GM21360 (cell line): Measurements from ENCODE around the gene SLC2A4RG.

ENCODE experiments used
- ATAC-seq: cut with Tn5 transposase; IDR thresholded peaks from one replicate; pipeline ENCODE4 v1.9.1; 2021; ENCODE audit warnings: mild to moderate bottlenecking, moderate library complexity; ENCODE audit not compliant: unreplicated experiment

The SLC2A4RG gene

DNA sequence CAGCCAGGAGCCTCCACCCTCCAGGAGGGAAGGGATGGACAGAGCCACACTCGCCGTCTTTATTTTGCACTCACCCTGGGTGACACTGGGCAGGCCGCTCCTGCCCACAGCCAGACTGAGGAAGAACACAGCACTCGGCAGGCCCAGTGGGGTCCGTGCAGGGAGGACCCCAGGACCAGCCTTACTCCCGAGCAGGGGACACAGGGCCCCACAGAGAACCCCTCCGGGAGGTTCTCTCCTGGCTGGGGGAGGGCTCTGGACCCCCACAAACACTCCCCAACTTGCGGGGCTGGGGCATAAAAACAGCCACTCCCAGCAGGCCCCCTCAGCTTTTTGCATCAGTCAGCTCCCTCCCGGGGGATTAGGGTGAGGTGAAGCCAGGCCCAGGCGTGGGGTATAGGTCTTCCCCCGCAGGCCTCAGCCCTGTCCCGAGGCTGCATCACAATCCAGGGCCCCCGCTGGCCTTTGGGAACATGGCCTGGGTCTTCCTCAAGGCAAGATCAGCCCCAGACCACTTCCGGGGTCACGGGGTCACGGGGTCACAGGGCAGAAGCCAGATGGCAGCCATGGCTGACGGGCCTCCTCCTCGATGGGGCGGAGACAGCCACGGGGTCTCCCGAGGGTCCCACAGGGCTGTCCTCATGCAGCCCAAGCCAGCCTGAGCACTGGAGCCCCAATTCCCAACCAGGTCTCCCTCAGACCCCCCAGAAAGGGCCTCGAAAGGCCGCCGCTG lies 39.9 kb upstream of the SLC2A4RG start:
- ATAC-seq, result no peak

DNA sequence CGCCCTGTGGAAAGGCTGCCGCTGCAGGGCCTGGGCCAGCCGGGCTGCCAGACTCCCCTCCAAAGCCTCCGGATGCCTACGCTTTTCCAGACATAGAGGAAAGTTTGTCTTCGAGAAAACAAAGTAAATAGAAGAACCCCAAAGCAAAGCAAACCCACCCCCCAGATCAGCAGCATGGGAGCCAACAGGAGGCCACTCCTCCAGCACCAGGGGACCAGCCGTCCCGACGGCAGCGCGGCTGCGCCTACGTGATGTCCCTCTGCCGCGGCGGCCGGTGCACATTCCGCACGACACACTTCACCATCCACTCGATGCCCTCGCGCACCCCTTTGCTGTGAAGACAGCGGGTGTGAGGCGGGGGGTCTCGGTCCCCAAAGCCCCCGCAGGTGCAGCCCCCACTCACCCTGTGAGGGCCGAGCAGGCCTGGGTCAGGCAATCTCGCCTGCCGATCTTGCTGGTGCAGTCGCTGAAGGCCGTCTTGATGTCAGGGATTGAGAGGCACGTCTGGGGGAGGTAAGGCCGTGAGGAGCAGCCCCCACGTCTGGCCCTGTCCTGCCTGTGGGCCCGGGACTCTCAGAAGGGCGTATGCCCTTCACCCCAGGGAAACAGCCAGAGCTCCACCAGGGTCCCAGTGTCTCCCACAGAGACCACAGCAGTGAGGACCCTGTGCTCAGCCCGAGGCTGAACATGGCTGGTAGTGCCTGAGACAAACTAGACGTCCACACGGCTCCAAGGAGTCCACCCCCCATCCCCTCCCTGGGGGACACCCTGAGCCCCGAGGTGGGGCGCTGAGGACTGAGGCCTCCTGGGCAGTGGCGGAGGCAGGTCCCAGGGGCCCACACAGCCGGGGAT lies 39.2 kb upstream of the SLC2A4RG start:
- ATAC-seq, result no peak

DNA sequence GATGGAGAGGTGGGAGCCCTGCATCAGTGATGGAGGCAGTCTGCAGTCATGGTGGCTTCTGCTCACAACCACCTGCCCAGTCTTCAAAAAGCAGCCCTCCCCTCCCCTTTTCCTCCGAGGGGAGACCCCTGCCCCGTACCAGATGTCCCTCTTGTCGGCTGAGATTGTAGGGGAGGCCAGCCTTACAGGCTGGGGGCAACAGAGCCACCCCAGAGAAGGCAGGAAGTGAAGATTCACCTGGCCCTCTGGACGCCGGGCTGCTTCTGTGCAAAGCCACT lies 38.6 kb upstream of the SLC2A4RG start:
- no peak for ATAC-seq

DNA sequence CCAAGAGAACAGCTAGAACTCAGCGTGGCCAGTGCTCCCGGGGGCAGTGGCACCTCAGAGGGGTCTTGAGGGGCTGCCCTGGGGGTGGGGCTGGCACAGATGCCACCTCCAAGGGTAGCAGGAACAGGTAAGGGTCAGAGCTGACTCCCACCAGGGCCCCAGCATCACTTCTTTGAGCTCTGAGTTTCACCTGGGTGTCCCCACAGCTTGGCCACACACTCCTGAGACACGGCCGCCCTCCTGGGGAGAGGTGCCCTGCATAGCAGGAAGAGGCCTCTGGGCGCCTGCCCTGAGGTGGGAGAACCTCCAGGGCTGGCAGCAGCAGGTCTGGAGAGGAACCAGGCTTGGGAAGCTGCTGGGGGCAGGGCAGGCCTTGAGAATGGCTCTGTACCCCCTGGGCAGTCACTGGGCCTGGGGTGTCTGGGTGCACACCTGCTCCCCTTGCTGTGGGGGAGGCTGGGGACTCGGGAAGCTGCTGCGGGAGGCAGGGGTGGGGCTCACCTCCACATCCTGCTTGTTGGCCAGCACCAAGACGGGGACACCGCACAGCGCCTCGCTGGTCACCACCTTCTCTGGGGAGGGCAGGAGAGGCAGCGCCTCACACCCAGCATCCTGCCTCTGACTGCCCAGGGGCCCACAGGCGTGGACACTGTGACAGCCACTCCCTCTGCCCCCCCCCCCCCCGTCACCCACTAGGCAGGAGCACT lies 38.1 kb upstream of the SLC2A4RG start:
- no peak for ATAC-seq

DNA sequence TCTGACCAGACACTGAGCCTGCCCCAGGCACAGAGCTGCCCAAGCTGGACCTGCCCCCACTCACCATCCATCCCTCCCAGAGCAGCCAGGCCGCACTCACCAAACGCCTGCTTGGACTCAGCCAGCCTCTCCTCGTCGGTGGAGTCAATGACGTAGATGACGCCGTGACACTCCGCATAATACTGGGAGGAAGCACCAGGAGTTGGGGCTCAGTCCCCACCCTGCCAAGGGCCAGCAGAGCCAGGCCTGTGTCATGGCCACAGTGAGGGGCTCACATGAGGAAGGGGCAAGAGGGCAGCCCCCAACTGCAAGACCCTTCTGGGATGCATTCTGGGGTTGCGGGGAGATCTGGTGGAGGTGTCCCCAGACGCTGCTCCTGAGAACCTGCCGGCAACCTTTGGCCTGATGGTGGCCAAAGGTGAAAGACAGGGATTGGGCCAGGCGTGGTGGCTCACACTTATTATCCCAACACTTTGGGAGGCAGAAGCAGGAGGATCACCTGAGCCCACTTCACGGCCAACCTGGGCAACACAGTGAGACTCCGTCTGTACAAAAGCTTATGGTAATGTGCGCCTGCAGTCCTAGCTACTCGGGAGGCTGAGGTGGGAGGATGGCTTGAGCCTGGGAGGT lies 37.4 kb upstream of the SLC2A4RG start:
- no peak for ATAC-seq

DNA sequence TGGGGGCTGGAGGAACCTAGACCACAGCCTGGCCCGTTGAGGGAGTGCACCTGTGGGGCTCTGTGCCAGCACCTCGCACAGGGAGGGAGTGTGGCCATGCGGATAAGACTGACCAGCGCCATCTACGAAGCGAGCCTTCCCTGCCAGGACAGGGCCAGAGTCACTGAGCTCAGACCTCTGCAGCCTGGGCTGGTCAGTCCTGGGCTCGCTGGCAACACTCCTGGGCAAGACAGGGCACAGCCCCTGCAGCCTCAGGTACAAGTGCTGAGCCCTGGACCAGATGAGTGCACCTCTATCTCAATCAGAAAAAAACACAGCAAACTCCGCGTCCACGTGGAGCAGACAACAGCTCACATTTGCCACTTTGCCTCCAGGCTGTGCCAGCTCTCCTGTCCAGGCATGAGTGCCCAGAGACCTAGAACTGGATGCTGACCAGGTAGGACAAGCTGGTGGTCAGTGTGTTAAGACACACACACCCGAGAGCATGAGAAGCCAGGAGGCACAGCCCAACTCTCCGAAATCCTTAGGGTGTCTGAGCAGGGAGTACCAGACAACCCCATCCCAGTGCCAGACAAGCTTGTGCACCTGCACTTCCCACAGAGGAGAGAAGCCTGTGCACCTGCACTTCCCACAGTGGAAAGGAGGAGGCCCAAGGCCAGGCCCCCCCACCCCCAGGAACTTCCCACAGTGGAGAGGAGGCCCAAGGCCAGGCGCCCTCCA lies 36.7 kb upstream of the SLC2A4RG start:
- ATAC-seq, result no peak

DNA sequence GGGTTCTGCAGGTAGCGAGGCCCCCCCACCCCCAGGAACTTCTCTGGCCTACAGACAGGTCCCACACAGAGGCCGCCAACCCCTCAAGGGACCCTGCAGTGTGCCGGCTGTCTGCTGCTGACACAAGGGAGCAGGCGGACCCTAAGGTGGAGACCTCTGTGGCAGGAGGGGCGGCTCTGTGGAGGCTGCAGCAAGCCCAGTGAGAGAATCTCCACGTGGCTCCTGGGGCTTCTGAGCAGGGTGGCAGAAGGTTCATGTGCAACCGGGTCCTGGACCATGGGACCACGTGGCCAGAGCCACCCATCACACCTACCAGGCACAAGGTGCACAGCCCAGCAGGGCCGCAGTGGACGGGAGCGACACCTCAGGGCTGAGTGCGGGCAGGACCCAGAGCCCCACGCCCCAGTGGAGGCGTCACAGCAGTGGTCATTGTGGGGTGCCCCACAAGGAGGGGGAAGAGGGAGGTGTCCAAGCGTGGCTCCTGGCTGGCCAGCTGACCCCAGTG lies 36.1 kb upstream of the SLC2A4RG start:
- no peak for ATAC-seq

DNA sequence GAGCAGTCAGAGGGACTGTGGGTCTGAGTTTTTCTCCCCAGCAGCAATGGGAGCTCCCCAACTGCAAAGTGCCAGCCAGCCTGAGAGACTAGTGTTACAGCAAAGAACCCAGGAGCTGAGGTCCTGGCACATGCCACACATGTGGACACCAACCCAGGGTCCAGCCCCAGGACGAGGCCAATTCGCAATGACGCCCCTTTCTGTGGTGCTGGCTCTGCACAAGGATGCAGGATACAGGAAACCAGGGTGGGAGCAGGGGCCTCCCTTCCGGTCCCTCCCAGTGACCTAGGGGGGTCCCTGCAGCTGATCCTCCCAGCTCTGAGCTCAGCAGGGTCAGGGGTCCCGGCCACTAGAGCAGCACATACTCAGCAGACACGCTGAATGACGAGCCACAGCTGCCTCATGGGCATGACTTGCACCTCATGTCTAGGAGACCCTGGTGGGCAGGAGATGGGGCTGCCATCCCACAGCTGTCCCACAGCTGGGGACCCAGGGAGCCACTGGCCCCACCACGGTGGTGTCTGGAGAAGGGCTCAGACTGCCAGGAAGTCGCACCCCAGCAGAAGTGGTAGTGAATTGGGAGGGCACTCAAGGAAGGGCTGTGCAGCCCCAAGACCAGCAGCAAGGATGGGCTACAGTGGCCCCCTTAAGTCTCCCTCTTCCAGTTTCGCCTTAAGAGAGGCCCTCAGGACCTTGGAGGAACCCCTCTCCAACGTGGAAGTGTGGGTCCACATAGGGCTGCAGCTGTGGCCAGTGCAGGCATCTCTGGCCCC lies 35.4 kb upstream of the SLC2A4RG start:
- ATAC-seq, result no peak

DNA sequence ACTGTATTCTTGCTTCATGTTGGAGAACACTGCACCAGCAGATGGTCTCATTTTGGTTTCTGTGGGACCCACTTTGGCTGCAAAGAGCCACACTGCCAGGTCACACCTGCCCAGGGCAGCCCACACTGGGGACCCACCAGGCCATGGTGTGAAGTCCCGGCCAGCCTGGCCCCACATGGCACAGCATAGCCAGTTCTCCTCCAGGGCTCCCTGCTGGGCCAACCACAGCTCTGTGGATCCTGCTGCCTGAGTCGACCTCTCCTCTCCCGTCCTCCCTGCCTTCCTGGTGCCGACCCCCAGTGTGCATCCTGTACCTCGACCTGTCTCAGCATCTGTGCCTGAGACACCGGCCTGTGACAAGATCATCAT lies 34.8 kb upstream of the SLC2A4RG start:
- no peak for ATAC-seq

DNA sequence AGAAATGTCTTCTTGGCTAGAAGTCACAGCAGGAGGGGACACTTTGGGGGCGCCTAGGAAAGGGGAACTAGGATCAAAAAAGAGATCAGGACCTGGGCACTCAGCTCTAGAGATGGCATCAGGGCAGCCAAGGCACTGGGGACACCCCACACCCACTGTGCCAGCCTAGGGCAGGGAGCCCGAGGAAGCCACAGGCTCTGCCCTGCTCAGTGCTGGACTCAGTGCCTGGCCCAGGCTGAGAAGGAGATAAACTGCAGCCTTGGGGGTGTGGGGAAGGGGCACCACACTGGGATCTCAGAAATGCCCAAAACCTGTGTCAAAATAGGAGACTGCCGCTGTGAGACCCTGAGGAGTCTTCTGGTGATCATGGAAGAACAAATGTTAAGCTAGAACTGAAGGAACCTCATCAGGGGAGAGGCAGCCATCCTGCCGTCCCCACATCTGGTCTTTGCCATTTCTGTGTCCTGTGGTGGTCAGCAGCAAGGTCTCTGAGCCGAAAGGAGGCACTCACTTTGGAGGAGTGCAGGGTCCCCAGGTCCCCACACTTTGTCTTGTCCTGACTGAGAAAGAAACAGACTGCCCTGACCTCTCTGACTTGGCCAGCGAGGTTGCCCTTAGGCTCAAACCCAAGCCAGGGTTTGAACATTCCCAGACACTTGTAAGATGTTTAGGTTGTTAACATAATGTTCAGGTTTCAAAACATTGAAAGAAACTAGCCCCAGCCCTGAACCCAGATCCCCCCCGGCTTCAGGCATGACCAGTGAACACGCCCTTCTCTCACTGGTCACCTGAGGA lies 34.1 kb upstream of the SLC2A4RG start:
- ATAC-seq, result no peak

DNA sequence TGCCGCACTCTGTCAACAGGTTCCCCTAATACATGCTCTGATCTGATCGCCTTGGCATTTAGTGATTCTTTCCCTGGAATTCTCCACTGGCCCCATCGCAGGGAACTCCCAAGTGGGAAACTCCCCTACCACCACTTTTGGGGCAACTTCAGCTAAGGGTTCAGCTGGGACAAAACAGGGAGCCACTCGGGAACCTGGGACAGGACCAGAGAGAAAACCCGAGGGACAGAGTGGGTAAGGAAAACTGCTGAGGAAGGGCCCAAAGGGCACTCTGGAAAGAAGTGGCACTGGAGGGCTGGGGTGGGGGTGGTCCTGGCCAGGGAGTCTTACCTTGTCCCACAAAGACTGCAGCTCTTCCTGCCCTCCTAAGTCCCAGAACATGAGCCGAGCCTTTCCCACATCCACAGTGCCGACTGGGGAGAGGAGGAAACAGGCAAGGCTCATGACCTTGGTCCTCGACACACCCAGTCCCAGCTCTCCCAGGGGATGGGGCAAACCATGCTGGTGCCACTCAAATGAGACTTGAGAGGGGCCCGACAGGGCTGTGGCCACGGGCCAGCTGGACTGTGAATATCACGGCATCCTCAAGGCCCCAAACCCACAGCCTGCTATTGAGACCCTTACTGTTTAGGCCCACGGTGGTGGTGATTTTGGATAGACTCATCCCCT lies 33.4 kb upstream of the SLC2A4RG start:
- no peak for ATAC-seq

DNA sequence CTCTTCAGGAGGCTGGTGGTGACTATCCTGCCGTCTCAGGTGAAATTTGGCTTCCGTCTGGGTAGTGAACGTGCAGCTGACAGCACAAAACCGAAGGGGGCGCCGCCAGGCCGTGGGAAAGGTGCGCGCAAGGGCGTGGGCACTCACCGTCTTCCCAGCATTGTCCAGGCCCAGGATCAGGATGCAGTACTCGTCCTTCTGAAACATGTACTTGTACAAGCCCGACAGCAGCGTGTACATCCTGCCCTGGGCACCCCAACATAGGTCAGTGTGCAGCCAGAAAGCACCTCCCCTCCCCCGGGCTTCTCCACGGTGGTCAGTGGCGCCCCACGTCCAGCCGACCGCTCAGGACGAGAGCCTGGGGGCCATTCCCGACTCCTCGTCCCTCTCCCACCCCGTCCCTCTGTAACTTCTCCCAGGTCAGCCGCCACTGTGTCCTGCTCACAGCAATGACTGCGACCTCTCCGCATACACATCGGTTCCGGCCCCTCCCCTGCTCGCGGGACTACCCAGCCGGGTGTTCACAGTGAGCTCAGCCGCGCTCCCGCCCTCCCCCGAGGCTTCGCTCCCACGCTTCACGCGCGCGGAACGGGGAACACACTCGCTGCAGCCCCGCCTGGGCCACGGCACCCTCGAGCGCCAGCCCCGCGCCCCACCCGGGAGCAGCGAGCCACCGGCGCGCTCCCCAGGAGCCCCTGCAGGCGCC lies 32.6 kb upstream of the SLC2A4RG start:
- ATAC-seq, result peak; percentile 29

DNA sequence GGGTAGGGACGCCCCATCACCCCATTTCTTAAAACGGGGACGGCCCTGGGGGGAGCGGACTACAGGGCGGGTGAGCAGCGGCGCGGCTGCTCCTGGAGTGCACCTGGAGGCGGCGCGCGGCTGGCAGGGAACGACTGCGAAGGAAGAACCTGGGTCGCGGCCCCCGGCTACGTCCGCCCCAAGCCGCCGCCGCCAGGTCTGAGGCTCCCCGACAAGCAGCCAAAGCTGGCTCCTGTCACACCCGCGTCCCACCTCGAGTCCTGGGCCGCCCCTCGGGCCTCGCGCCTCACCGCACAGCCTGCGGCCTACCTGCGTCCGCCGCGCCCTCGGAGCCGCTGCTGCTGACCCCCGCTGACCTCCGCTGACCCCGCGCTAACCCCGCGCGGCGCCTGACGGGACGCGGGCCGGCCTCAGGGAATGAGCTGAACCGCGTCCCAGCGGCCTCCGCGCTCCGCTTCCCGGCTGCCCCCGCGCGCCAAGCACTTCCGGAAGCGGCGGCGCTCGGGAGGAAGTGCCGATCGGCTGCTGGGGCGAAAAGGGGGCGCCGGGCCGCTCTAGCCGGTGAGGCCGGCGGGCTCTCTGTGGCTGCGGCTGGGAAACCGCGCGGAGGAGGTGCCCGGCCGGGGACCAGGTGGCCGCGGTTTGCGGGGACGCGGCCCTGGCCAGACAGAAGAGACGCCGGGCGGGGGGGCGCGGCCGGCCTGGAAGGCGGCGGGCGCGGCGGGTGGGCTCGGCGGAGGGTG lies 31.8 kb upstream of the SLC2A4RG start, which contains the start of the genes ARFRP1 and ZGPAT:
ARFRP1 (minus strand) TSS at position 419 of the 743 bp plus-strand sequence. CDS start 885 bp downstream, outside the sequence.
ZGPAT (plus strand) TSS at position 482 of the 743 bp plus-strand sequence. CDS start 542 bp downstream, outside the sequence.
- peak; percentile 58 for ATAC-seq

DNA sequence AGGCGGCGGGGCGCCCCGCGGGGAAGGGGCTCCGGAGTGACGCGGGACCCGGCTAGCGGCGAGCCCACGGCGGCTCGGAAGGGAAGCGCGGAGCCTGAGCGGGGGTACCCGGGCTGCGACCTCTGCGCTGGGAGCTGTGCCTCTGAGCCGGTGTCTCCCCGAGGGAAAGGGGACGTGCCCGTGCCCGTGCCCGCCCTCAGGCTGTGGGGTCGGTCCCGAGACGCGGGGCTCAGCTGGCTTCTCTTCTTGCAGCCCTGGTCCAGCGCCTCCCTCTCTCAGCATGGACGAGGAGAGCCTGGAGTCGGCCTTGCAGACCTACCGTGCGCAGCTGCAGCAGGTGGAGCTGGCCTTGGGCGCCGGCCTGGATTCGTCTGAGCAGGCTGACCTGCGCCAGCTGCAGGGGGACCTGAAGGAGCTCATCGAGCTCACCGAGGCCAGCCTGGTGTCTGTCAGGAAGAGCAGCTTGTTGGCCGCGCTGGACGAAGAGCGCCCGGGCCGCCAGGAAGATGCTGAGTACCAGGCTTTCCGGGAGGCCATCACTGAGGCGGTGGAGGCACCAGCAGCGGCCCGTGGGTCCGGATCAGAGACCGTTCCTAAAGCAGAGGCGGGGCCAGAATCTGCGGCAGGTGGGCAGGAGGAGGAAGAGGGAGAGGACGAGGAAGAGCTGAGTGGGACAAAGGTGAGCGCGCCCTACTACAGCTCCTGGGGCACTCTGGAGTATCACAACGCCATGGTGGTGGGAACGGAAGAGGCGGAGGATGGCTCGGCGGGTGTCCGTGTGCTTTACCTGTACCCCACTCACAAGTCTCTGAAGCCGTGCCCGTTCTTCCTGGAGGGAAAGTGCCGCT lies 31.1 kb upstream of the SLC2A4RG start:
- ATAC-seq, result no peak

DNA sequence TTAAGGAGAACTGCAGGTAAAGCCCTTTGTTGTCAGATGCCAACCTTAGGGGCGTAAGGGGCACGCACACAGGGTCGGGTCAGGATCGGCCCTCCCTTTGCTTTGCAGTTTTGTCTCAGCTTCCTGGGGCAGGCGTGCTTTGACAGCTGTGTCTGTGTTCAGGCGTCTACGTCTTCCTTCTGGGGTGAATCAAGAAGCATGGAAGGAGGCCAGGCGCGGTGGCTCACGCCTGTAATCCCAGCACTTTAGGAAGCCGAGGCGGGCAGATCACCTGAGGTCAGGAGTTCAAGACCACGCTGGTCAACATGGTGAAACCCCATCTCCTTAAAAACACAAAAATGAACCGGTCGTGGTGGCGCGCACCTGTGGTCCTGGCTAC lies 30.4 kb upstream of the SLC2A4RG start:
- ATAC-seq, result no peak

DNA sequence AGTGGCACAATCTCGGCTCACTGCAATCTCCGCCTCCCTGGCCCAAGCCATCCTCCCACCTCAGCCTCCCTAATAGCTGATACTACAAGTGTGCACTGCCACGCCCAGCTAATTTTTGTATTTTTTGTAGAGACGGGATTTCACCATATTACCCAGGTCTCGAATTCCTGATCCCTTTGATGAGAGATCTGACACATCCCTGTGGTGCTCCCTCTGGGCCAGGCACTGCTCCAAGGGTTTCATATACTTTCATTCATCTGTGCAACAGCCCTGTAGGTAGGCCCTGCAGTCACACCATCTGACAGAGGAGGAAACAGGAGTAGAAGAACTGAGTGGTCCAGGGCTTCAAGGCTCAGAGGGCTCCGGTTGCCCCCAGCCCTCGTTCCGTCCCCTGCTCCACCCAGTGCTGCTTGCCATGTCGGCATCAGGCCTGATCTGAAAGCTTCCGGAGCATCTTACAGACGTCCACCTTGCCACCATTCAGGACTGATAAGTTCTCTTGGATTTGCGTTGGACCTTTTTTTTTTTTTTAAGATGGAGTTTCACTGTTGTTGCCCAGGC lies 28.4 kb upstream of the SLC2A4RG start:
- ATAC-seq, result no peak
